Pons (tissue), 1 donor: ENCODE data around the gene HDGF.
"Not testable (repeated sequence)": the region's sequence is repeated elsewhere in the genome, so short reads cannot be mapped to it uniquely, and the experiment has no call there.

Source experiments
- DNase-seq: peaks from one replicate; pipeline ENCODE4 v3.0.0-alpha.2; 2016; ENCODE audit warnings: low spot score

The HDGF gene

DNA sequence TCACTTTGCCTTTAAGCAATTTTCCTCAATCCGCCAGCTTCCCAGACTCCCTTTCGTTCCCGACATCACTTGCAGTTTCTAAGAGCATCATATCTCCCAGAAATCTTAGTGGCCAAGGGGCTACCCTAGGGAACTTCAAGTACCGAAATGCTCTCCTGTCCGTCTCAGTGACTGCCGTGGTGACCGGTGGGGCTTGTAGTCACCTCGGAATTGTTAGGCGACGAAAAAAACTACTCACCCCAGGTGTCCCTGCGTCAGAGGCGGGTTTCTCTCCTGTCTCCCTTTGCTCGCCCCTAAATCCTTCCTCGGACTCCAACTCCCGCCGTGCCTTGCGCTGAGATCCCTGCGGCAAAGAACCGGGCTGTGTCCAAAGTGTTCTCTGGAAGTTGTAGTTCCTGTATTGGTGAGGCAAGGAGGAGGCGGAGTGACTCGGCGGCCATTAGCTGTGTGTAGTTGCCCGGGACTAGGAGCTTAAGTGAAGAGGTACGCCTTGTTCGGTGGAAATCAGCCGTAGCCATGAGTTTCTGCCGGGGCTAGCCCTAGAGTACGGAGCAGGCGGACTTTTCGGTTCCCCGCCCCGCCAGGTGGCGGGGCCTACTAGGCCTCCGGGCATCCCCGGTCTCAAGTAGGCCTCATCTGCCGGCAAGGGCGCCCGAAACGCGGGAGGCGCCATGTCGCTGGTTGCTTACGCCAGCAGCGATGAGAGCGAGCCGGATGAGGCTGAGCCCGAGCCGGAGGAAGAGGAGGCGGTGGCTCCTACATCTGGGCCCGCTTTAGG, 15.8 kb upstream of the HDGF start, which contains the start of gene PRCC:
TSS of gene PRCC (plus strand) at position 435 of the 778 bp plus-strand sequence. CDS start at position 672, 237 bp downstream.
- DNase-seq, result peak; percentile 100

DNA sequence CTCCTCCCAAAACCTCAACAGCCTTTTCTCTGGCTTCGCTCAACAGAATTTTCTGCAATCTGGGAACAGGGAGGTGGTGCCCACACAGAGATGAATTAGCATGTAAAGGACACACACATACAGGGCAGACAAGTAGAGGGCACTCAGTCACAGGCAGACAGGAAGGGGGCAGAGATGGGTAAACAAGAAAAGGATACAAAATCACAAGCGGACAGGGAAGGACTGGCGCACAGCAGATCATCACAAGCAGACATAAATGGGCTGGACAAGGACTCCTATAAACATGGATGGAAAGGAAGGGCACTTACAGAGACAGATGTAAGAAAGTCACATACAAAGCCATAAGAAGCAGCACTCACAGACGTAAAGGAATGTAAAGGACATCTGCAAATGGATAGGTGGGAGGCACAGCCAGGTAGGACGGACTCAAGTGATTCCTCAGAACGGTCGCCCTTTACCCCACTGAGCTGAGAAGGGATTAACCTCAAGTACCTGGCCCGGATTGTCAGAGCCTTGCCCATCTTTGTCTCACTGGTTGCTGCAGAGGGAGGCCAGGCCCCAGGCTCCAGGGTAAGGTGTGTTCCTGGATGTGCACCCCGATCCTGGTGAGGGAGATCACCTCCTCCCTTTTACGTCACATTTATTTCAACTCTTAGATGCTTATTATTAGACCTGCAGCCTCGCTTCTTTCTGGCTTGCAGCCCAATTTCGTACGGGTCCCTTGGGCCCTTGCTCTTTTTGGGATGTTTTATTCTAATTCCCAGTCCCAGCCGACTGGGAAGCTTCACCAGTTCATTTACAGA, 15.0 kb upstream of the HDGF start:
- peak; percentile 60 for DNase-seq

DNA sequence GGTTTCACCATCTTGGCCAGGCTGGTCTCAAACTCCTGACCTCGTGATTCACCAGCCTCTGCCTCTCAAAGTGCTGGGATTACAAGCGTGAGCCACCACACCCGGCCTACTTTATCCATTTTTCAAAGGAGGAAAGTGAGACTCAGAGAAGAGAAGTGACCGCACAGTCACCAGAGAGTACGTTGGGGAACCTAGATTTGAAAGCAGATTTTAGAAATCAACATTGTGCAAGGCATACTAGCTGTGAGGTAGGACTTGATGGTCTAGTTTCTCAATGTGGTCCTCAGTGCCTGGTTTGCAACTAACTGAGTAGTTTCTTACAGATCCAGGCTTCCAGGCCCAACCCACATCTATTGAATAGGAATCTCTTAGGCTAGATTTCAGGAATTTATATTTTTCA, 14.2 kb upstream of the HDGF start:
- DNase-seq, result no peak

DNA sequence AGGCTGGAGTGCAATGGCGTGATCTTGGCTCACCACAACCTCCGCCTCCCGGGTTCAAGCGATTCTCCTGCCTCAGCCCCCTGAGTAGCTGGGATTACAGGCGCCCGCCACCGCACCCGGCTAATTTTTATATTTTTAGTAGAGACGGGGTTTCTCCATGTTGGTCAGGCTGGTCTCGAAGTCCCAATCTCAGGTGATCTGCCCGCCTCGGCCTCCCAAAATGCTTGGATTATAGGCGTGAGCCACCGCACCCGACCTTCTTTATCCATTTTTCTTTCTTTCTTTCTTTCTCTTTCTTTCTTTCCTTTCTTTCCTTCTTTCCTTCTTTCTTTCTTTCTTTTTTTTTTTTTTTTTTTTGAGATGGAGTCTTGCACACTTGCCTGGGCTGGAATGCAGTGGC, 13.7 kb upstream of the HDGF start:
- not testable (repeated sequence) for DNase-seq

- DNase-seq, result no peak
Observed at GRCh38 chr1:156760796-156761104, 9.3 kb upstream of the HDGF start.

- DNase-seq, result no peak
Observed at GRCh38 chr1:156760092-156760795, 8.8 kb upstream of the HDGF start.

DNA sequence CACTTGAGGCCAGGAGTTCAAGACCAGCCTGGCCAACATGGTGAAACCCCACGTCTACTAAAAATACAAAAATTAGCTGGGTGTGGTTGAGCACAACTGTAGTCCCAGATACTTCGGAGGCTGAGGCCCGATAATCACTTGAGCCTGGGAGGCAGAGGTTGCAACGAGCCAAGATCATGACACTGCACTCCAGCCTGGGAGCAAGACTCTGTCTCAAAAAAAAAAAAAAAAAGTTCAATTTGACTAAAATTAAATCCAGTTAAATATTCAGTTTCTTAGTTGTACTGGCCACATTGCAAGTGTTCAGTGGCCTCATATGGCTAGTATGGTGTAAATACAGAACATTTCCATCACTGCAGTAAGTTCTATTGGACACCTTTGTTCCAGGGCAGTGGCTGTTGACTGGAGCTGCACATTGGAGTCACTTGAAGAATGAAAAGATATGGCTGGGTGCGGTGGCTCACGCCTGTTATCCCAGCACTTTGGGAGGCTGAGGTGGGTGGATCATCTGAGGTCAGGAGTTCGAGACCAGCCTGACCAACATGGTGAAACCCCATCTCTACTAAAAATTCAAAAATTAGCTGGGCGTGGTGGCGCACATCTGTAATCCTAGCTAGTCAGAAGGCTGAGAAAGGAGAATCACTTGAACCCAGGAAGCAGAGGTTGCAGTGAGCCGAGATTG, 6.2 kb upstream of the HDGF start:
- not testable (repeated sequence) for DNase-seq

DNA sequence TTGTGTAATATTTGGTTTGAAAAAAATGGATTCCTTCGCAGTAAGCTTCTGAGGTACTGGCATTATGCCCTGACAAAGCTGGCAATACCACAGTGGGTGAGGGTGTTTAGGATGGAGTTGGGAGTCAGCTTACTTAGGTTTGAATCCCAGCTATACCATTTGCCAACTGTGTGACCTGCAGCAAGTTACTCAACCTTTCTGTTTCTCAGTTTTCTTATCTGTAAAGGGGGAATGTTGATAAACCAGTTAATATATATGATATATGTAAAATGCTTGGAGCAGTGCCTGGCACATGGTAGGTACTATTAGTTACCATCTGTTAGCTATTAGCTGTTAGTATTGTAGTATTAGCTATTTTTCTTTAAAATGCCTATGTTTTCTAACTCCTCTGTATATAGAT, 4.9 kb upstream of the HDGF start:
- DNase-seq, result no peak

DNA sequence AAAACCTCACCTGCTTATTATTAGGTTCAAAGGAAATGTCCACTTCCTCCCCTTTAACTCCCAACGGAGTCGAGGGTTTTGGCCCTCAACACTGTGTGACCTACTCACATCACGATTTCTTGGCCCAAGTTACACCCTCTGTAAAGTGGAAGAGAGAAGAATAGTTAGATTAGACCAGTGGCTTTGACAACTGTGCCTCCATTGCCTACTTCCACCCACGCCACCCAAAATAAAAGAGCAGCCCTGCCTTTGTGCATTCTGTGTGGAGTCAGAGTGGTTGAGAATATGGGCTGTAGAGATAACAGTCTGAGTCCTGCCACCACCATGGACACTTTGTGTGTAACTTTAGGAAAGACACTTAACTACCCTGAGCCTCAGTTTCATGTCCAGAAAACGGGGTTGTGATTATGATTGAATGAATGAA, 4.1 kb upstream of the HDGF start:
- no peak for DNase-seq

DNA sequence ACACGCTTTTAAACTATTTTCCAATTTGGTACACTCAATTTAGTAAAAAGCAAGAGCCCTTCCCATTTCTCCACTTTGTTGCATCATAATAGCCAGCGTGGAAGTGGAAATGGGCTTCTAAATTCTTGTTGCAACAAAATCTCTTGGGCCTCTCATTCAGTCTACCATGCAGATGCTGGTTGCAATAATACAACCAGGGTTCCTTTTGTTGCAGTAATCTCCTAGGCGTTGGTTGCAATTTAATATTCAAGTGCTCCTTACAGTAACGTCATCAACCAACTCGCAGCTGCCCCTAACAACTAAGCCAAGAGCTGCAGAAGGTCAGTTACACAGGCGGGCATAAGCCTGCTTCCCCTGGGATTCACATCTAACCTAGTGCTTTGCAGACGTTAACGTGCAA, 2.7 kb upstream of the HDGF start:
- no peak for DNase-seq

DNA sequence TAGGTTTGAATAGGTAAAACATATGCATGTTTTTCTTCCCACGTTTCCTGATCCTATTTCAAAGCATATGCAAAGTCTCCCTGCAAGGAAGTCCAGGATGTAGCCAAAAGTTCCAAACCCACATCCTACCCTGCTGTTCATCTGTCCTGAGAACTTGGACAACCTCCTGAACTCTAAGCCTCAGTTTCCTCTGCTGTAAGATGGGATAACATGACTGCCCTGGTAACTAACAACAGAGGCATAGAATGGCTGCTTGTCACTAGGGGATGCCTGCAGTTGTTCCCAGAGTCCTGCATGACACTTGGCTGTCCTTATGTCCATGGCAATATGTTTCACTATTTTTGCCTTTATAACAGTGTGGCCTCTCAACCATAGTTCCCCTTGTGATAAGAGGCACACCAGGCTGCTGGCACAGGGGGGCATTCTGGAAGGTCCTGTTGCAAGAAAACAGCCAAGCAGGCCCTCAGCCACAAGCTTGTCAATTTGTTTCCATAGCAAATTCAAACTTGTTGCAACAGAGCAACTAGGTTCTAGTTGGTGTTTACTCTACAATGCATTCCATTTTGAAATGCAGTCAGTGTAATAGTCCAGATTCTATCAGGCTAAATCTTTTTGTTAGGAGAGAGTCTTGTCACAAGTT, 1.5 kb upstream of the HDGF start:
- DNase-seq, result no peak

GRCh38 chr1:156751757-156752481, 444 bp upstream of the HDGF start:
- DNase-seq, result peak; percentile 96

GRCh38 chr1:156750711-156751450, 594 bp downstream of the HDGF start:
- no peak for DNase-seq

- DNase-seq, result no peak
Observed at GRCh38 chr1:156750191-156750672, 1.2 kb downstream of the HDGF start.

DNA sequence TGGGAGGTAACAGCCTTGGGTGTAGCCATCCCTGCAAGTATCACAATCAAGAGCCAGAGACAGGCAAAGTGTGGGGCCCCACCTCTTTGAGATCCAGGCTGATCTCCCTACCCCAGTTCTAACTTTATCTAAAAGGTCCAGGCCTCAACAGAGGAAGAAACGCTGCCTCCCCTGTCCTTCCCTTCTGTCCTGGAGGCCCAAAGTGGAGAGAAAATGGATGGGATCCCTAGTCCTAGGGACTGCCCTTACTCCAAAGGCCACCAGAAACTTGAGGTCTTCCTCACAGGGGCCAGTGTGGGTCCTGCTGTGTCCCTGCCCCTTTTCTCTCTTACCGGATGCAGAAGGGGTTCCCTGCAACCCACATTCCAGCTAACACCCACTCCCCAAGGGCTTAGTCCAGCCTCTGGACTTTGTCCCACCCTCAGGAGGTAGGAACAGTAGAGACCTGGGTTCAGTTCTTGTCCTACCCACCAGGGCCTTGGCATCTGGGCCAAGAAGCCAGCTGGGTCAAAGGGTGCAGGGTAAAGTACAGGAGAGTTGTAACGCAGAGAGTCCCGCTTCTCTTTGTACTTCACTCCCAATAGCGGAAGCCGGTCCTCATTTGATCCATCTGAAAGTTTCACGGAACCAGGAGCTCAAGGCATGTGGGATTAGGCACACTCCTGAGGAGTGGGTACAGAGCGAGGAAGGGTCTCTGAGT, 1.9 kb downstream of the HDGF start:
- DNase-seq, result no peak

DNA sequence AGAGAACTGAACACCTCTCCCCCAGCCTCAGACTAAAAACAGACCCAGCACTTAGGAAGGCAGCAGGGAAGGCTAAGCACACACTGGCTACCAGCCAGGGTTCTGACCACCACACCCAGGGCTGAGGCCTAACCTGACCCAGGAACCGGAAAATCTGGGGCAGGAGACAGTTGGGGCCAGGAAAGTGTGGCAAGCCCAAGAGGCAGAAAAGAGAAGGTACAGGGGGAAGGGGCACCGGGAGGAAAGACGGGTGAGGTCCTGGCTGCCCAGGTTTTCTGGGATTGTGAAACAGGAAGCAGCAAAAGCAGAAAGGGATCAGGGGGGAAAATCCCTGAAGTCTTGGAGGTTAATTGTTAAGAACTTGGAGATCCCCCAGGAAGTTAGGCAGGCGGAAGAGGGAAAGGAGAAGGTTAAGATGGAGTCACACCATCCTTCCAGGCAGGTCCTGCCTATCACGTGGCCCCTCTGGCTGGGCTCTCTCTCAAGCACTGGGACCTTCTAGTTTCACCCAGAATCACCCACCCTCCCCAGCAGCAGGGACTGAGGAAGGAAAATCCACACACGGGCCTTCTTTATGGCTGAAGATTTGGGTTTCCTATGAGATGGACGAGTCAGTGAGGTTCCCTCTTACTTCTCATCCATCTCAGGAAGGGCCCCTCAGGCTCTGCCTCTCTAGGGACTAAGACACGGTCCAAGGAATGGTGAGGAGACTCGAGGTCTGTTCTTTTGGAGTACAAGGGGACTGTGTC, 2.6 kb downstream of the HDGF start:
- peak; percentile 56 for DNase-seq

DNA sequence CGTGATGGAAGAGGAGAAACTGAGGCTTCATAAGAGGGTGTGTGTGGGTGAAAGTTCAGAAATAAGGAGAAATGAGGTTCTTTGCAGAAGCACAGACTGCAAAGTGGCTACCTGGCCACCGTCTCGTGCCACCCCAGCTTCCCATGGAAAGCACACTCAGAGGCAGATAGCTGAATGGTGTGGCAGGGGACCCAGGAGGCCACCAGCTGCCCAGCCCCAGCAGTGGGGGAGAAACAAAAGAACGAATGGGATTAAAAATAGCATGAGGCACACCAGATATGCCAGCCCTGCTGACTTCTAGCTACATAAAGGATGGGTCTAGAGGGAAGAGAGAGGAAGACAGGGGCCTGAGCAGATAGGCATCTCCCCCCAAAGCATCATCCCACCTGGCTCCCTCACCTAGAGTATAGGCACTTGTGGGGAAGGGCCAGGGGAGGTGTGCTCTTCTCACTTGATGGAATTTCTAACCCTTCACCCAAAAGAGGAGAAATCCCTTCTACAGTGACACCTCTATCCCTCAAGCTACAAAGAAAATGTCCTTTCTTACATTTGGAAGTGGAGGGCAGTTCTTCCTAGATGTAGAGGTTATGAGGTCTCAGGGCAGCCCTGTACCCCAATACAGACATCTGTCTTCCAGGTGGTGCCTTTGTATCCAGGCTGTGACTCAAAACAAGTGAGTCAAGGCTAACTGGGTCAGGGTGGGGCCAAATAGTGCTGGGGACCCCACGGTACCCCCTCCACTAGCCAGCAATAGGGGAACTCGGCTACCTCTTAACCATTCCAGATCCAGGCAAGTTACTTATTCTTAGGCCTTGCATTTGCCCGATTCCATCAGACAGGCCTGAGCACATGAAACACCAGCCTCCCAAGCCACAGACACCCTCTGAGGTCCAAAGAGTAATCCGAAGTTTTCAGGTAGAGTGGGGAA, 3.5 kb downstream of the HDGF start:
- DNase-seq, result no peak
